Panc1 (cell line): Measurements from ENCODE around the gene ADGRV1.

Experiments
- CTCF ChIP-seq: fragments of 450-650 bp; IDR thresholded peaks from 2 replicates; pipeline ENCODE4 v1.5.1; 2017; ENCODE audit warnings: mild to moderate bottlenecking
- SIN3A ChIP-seq: IDR thresholded peaks from 2 replicates; pipeline ENCODE4 v1.6.1; 2012; ENCODE audit warnings: low read depth, mild to moderate bottlenecking, low read length, moderate library complexity, borderline replicate concordance; ENCODE audit not compliant: insufficient read depth

DNA sequence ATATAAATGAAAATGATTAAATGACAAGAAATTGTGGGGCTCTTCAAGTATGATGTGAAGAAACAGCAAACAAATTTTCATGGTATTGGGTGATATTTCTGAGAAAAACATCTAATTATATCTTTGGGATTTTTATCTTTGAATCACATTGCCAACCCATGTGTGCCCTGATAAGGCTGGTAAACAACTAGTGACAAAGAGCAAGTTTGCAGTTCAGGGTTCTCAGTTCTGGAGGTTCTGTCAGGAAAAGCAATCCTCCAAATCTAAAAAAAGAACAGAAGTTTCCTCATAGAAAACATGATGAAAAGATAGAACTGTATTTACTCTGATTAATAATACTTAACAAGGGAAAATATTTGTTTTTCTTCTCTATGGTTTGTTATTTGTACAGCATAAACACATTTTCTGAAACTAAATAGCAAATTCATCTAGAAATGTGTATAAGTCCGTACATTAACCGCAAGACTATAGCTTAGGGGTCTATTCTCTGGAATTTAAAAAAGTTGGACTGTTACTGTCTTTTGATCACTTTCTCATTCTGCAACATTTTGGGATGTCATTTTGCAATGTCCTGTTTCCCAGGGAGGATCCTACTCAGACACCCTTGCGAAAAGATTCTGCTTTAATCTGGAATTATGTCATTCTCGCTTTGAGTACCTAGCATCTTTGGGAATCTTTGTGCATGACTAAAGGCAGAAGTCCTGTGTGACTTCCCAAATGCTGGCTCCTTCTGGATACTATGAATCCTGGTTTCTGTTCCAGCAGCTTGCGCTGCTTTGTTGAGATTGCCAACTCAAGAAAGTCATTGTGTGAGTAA lies 308.5 kb downstream of the ADGRV1 start:
- TF ChIP-seq CTCF, result no peak
- TF ChIP-seq SIN3A, result no peak
